SK-N-MC (cell line): ENCODE results near the gene TLE2.

Source experiments
- EZH2 ChIP-seq: fragments of 200-600 bp; sonication (generic); IDR thresholded peaks from one replicate; pipeline ENCODE4 v1.6.1; 2017; ENCODE audit warnings: antibody characterized with exemption
- FOXP2 ChIP-seq: optimal IDR thresholded peaks from 2 replicates; pipeline ENCODE3; 2011; ENCODE audit warnings: mild to moderate bottlenecking, moderate library complexity; ENCODE audit not compliant: insufficient read depth; ENCODE audit errors: extremely low read length, control extremely low read depth
- POLR2AphosphoS5 ChIP-seq: IDR thresholded peaks from 2 replicates; pipeline ENCODE4 v1.6.1; 2012; ENCODE audit warnings: mild to moderate bottlenecking, low read depth, low read length, borderline replicate concordance

- TF ChIP-seq POLR2AphosphoS5 (no peak), EZH2 (no peak), FOXP2 (no peak)
These were observed 34.9 kb upstream of the TLE2 start for GRCh38 chr19:3064011-3064330.
